HG03175 (cell line): Measurements from ENCODE around the gene MEFV.
"Not testable (repeated sequence)": the region's sequence is repeated elsewhere in the genome, so short reads cannot be mapped to it uniquely, and the experiment has no call there.

Experiments used
- ATAC-seq: cut with Tn5 transposase; IDR thresholded peaks from one replicate; pipeline ENCODE4 v1.9.1; 2021; ENCODE audit warnings: mild to moderate bottlenecking, moderate library complexity; ENCODE audit not compliant: unreplicated experiment

MEFV gene

GRCh38 chr16:3256146-3256865, at the start of gene MEFV:
TSS of gene MEFV (minus strand) at chr16:3256633. CDS start at chr16:3256587, 46 bp downstream.
- no peak for ATAC-seq

GRCh38 chr16:3306078-3306477, 49.6 kb upstream of the MEFV start:
- no peak for ATAC-seq

GRCh38 chr16:3305109-3306068, 49.0 kb upstream of the MEFV start, which contains the start of the genes TIGD7 and ZNF75A:
TSS of gene TIGD7 (minus strand) at chr16:3305430. CDS start at chr16:3300614, 4,816 bp downstream.
TSS of gene ZNF75A (plus strand) at chr16:3305497. CDS start at chr16:3308429, 2,932 bp downstream.
- peak; percentile 94 for ATAC-seq

GRCh38 chr16:3304370-3304769, 47.9 kb upstream of the MEFV start:
- no peak for ATAC-seq

GRCh38 chr16:3295783-3296182, 39.4 kb upstream of the MEFV start:
- ATAC-seq, result no peak

- ATAC-seq, result no peak
Observed at GRCh38 chr16:3295209-3295608, 38.8 kb upstream of the MEFV start.

- no peak for ATAC-seq
Observed at GRCh38 chr16:3292604-3293003, 36.2 kb upstream of the MEFV start.

- no peak for ATAC-seq
Observed at GRCh38 chr16:3289998-3290673, 33.7 kb upstream of the MEFV start.

- ATAC-seq, result no peak
Observed at GRCh38 chr16:3285131-3285530, 28.7 kb upstream of the MEFV start.

GRCh38 chr16:3283543-3284447, 27.4 kb upstream of the MEFV start:
- ATAC-seq, result no peak

GRCh38 chr16:3282730-3283542, 26.5 kb upstream of the MEFV start, which contains the start of gene ZNF263:
TSS of gene ZNF263 (plus strand) at chr16:3283491. CDS start at chr16:3283819, 328 bp downstream.
- peak; percentile 81 for ATAC-seq

GRCh38 chr16:3282103-3282729, 25.8 kb upstream of the MEFV start:
- ATAC-seq, result peak; percentile 33

- no peak for ATAC-seq
Observed at GRCh38 chr16:3281222-3281820, 24.9 kb upstream of the MEFV start.

- ATAC-seq, result no peak
Observed at GRCh38 chr16:3276679-3277078, 20.2 kb upstream of the MEFV start.

GRCh38 chr16:3274947-3275346, 18.5 kb upstream of the MEFV start:
- no peak for ATAC-seq

- ATAC-seq, result no peak
Observed at GRCh38 chr16:3274490-3274889, 18.1 kb upstream of the MEFV start.

GRCh38 chr16:3271281-3271680, 14.8 kb upstream of the MEFV start:
- ATAC-seq, result not testable (repeated sequence)

GRCh38 chr16:3270718-3271117, 14.3 kb upstream of the MEFV start:
- not testable (repeated sequence) for ATAC-seq
